HCT116 (cell line): ENCODE measurements around the gene TCFL5.

Experiments used
- CEBPB ChIP-seq: IDR thresholded peaks from 2 replicates; pipeline ENCODE4 v1.6.1; 2012; ENCODE audit warnings: low read depth
- EGR1 ChIP-seq: IDR thresholded peaks from 2 replicates; pipeline ENCODE4 v1.6.1; 2012; ENCODE audit warnings: low read depth
- EZH2 ChIP-seq: fragments of 200-600 bp; sonication (generic); IDR thresholded peaks from 2 replicates; pipeline ENCODE4 v1.6.1; 2017; ENCODE audit warnings: antibody characterized with exemption, mixed run types
- EZH2phosphoT487 ChIP-seq: fragments of 200-600 bp; IDR thresholded peaks from 2 replicates; pipeline ENCODE4 v1.6.1; 2018; ENCODE audit warnings: antibody characterized with exemption, borderline replicate concordance
- FOSL1 ChIP-seq: IDR thresholded peaks from 2 replicates; pipeline ENCODE4 v1.6.1; 2012; ENCODE audit warnings: low read depth
- POLR2A ChIP-seq: IDR thresholded peaks from 2 replicates; pipeline ENCODE4 v1.7.0; 2011; ENCODE audit warnings: borderline replicate concordance; ENCODE audit not compliant: insufficient read depth, insufficient read length; ENCODE audit errors: extremely low read depth
- RAD21 ChIP-seq: IDR thresholded peaks from 2 replicates; pipeline ENCODE4 v1.6.1; 2012; ENCODE audit warnings: low read depth, mild to moderate bottlenecking
- SP1 ChIP-seq: IDR thresholded peaks from 2 replicates; pipeline ENCODE4 v1.6.1; 2012; ENCODE audit warnings: low read depth
- ZFX ChIP-seq: fragments of 450-650 bp; IDR thresholded peaks from 2 replicates; pipeline ENCODE4 v1.6.1; 2017
- ZNF274 ChIP-seq: fragments of 200-500 bp; sonication (Bioruptor generic); IDR thresholded peaks from 2 replicates; pipeline ENCODE4 v1.6.1; 2014; ENCODE audit warnings: mild to moderate bottlenecking, low read depth, low read length, inconsistent platforms
- TF ChIP-seq, protein P1 (sequence below), 3 experiments: fragments of 200-600 bp in 1 of 3; sonication (generic) in 1 of 3; IDR thresholded peaks in 2 of 3; conservative IDR thresholded peaks in 1 of 3; 2 replicates each; pipeline ENCODE4 v1.5.1; 2012 to 2017; ENCODE audit warnings: low read depth in 2 of 3, low read length in 2 of 3, antibody characterized with exemption in 1 of 3, borderline replicate concordance in 1 of 3, control low read depth in 1 of 3, mild to moderate bottlenecking in 1 of 3, mixed read lengths in 1 of 3, mixed run types in 1 of 3, moderate library complexity in 1 of 3; ENCODE audit not compliant: insufficient read depth in 1 of 3
- TF ChIP-seq, protein P2 (sequence below): IDR thresholded peaks from 2 replicates; pipeline ENCODE4 v1.6.1; 2011; ENCODE audit warnings: mild to moderate bottlenecking, low read length, moderate library complexity; ENCODE audit not compliant: insufficient replicate concordance; ENCODE audit errors: extremely low read depth

DNA sequence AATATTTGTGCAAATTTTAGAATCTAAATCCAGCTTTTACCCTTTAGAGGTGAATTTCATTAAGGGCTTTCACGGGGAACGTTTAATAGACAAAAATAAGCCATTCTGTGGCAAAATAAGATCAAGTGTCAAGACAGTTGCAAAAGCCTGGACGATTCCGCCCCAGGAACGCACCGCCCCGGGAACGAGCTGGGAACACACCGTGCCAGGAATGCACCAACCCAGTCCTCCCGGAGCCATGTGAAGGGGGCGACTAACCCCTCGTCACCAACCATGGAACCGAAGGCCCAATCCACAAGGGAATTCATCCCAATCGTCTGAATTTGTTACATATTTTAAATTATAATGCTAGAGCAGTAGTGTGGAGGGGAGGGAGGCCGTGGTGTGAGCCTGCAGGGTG is 20.8 kb upstream of the TCFL5 start:
- TF ChIP-seq FOSL1 (no peak), RAD21 (no peak), EZH2phosphoT487 (no peak), CEBPB (no peak), POLR2A (no peak), ZFX (no peak), EGR1 (no peak), SP1 (no peak), EZH2 (no peak), ZNF274 (no peak)
- TF ChIP-seq, protein P1, sequence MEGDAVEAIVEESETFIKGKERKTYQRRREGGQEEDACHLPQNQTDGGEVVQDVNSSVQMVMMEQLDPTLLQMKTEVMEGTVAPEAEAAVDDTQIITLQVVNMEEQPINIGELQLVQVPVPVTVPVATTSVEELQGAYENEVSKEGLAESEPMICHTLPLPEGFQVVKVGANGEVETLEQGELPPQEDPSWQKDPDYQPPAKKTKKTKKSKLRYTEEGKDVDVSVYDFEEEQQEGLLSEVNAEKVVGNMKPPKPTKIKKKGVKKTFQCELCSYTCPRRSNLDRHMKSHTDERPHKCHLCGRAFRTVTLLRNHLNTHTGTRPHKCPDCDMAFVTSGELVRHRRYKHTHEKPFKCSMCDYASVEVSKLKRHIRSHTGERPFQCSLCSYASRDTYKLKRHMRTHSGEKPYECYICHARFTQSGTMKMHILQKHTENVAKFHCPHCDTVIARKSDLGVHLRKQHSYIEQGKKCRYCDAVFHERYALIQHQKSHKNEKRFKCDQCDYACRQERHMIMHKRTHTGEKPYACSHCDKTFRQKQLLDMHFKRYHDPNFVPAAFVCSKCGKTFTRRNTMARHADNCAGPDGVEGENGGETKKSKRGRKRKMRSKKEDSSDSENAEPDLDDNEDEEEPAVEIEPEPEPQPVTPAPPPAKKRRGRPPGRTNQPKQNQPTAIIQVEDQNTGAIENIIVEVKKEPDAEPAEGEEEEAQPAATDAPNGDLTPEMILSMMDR (IDR thresholded peaks at IDR 0.05 in 2 of 3, conservative IDR thresholded peaks at IDR 0.05 in 1 of 3; ENCODE audit: borderline replicate concordance in 1 of 3, insufficient read depth in 1 of 3, low read depth in 2 of 3, low read length in 2 of 3), result no peak
- TF ChIP-seq, protein P2, sequence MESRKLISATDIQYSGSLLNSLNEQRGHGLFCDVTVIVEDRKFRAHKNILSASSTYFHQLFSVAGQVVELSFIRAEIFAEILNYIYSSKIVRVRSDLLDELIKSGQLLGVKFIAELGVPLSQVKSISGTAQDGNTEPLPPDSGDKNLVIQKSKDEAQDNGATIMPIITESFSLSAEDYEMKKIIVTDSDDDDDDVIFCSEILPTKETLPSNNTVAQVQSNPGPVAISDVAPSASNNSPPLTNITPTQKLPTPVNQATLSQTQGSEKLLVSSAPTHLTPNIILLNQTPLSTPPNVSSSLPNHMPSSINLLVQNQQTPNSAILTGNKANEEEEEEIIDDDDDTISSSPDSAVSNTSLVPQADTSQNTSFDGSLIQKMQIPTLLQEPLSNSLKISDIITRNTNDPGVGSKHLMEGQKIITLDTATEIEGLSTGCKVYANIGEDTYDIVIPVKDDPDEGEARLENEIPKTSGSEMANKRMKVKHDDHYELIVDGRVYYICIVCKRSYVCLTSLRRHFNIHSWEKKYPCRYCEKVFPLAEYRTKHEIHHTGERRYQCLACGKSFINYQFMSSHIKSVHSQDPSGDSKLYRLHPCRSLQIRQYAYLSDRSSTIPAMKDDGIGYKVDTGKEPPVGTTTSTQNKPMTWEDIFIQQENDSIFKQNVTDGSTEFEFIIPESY, result no peak
